Ishikawa (cell line): ENCODE measurements around the gene RNU7-1.

Experiments
- CEBPB ChIP-seq: IDR thresholded peaks from 2 replicates; pipeline ENCODE4 v1.6.1; 2012
- CREB1 ChIP-seq: IDR thresholded peaks from 2 replicates; pipeline ENCODE4 v1.6.1; 2012; ENCODE audit warnings: low read depth
- EP300 ChIP-seq: IDR thresholded peaks from 2 replicates; pipeline ENCODE4 v1.6.1; 2012; ENCODE audit warnings: borderline replicate concordance
- FOXM1 ChIP-seq: IDR thresholded peaks from 2 replicates; pipeline ENCODE4 v1.6.1; 2012; ENCODE audit warnings: low read depth, borderline replicate concordance
- MAX ChIP-seq: IDR thresholded peaks from 2 replicates; pipeline ENCODE4 v1.6.1; 2012
- NFIC ChIP-seq: IDR thresholded peaks from 2 replicates; pipeline ENCODE4 v1.6.1; 2012
- RAD21 ChIP-seq: IDR thresholded peaks from 2 replicates; pipeline ENCODE4 v1.6.1; 2012; ENCODE audit warnings: low read depth
- REST ChIP-seq: IDR thresholded peaks from 2 replicates; pipeline ENCODE4 v1.6.1; 2012; ENCODE audit warnings: low read depth, mild to moderate bottlenecking
- TCF12 ChIP-seq: IDR thresholded peaks from 2 replicates; pipeline ENCODE4 v1.6.1; 2012; ENCODE audit warnings: low read depth
- YY1 ChIP-seq: IDR thresholded peaks from 2 replicates; pipeline ENCODE4 v1.6.1; 2012; ENCODE audit warnings: low read depth
- ZBTB7A ChIP-seq: IDR thresholded peaks from 2 replicates; pipeline ENCODE4 v1.6.1; 2012; ENCODE audit warnings: low read depth

GRCh38 chr12:6914246-6914946 lies 29.2 kb upstream of the RNU7-1 start, which contains the start of gene ENO2:
- TF ChIP-seq EP300 (no peak; the same call in 1 of the 2 replicates), CEBPB (no peak), FOXM1 (no peak), MAX (peak; percentile 68; the same call in 1 of the 2 replicates), CREB1 (no peak), NFIC (no peak), TCF12 (no peak), YY1 (no peak), RAD21 (no peak), REST (no peak), ZBTB7A (peak; percentile 92)
